Neural cell (in vitro differentiated cells): ENCODE data around the gene TMOD1. TPM values are rescaled to one million over a fixed set of nuclear protein-coding genes. Genes with fewer than 3 reads are reported as not detected.

Experiments used
- H2AFZ ChIP-seq: fragments of 200-600, 300-800 bp; sonication (generic), shearing (Covaris generic); 2 replicates; pipeline ENCODE4 v1.6.0; 2014; ENCODE audit warnings: low read depth, mild to moderate bottlenecking, antibody characterized with exemption, low read length, moderate library complexity
- H3F3A ChIP-seq: fragments of 200-600 bp; shearing (Covaris generic); 2 replicates; pipeline ENCODE4 v1.6.1; 2016; ENCODE audit warnings: mild to moderate bottlenecking, moderate library complexity, mixed read lengths, antibody characterized with exemption, low read length; ENCODE audit not compliant: insufficient read depth, poor library complexity, severe bottlenecking
- H3K27ac ChIP-seq: fragments of 200-600, 300-800 bp; sonication (generic), shearing (Covaris generic); 2 replicates; pipeline ENCODE4 v1.5.1; 2014; ENCODE audit warnings: mild to moderate bottlenecking, low read length, moderate library complexity
- H3K27me3 ChIP-seq: fragments of 300-800, 200-600 bp; sonication (generic), shearing (Covaris generic); 2 replicates; pipeline ENCODE4 v1.6.0; 2014; ENCODE audit warnings: mild to moderate bottlenecking, low read depth, low read length, moderate library complexity; ENCODE audit not compliant: insufficient read depth
- H3K36me3 ChIP-seq: fragments of 300-800, 200-600 bp; sonication (generic), shearing (Covaris generic); 2 replicates; pipeline ENCODE4 v1.5.1; 2014; ENCODE audit warnings: mild to moderate bottlenecking, antibody characterized with exemption, low read length, moderate library complexity; ENCODE audit not compliant: insufficient read depth
- H3K4me2 ChIP-seq: fragments of 300-800, 200-600 bp; sonication (generic), shearing (Covaris generic); 2 replicates; pipeline ENCODE4 v1.6.0; 2014; ENCODE audit warnings: mild to moderate bottlenecking, low read length
- H3K4me3 ChIP-seq: fragments of 300-800, 200-600 bp; sonication (generic), shearing (Covaris generic); 2 replicates; pipeline ENCODE4 v1.5.1; 2014; ENCODE audit warnings: mild to moderate bottlenecking, low read length, moderate library complexity
- H3K79me2 ChIP-seq: fragments of 200-600 bp; shearing (Covaris generic); replicated peaks from 2 replicates; pipeline ENCODE4 v1.6.0; 2014; ENCODE audit warnings: mild to moderate bottlenecking, low read length, moderate library complexity; ENCODE audit not compliant: insufficient read depth
- H3K9ac ChIP-seq: fragments of 300-800, 200-600 bp; sonication (generic), shearing (Covaris generic); 2 replicates; pipeline ENCODE4 v1.6.1; 2016; ENCODE audit warnings: mild to moderate bottlenecking, low read length, mixed read lengths
- H3K9me2 ChIP-seq: fragments of 200-600 bp; shearing (Covaris generic); 2 replicates; pipeline ENCODE4 v1.6.1; 2016; ENCODE audit warnings: mild to moderate bottlenecking, low read length, mixed read lengths; ENCODE audit not compliant: insufficient read depth
- H3K9me3 ChIP-seq: fragments of 200-600, 300-800 bp; sonication (generic), shearing (Covaris generic); 2 replicates; pipeline ENCODE4 v1.6.1; 2016; ENCODE audit warnings: mild to moderate bottlenecking, mixed run types, low read length, moderate library complexity, mixed read lengths
- H4K20me1 ChIP-seq: fragments of 200-600 bp; shearing (Covaris generic); 2 replicates; pipeline ENCODE4 v1.6.1; 2016; ENCODE audit warnings: mild to moderate bottlenecking, mixed run types; ENCODE audit not compliant: insufficient read depth
- CTCF ChIP-seq: fragments of 450-650 bp; IDR thresholded peaks from 2 replicates; pipeline ENCODE4 v1.5.1; 2014; ENCODE audit warnings: antibody characterized with exemption, mild to moderate bottlenecking, moderate library complexity; ENCODE audit not compliant: poor library complexity, severe bottlenecking
- EP300 ChIP-seq: fragments of 450-650 bp; conservative IDR thresholded peaks from 2 replicates; pipeline ENCODE4 v1.6.1; 2014; ENCODE audit warnings: antibody characterized with exemption, mild to moderate bottlenecking, moderate library complexity; ENCODE audit not compliant: poor library complexity, severe bottlenecking
- EZH2 ChIP-seq: fragments of 200-600, 300-800 bp; shearing (Covaris generic), sonication (generic); IDR thresholded peaks from 2 replicates; pipeline ENCODE4 v1.6.1; 2014; ENCODE audit warnings: antibody characterized with exemption, low read length, borderline replicate concordance, mild to moderate bottlenecking; ENCODE audit not compliant: insufficient read depth, poor library complexity, severe bottlenecking
- MXI1 ChIP-seq: fragments of 450-650 bp; conservative IDR thresholded peaks from 2 replicates; pipeline ENCODE4 v1.6.1; 2014; ENCODE audit warnings: antibody characterized with exemption, mild to moderate bottlenecking; ENCODE audit not compliant: poor library complexity, severe bottlenecking
- POLR2AphosphoS5 ChIP-seq: IDR thresholded peaks from 2 replicates; pipeline ENCODE4 v1.6.1; 2012
- RAD21 ChIP-seq: fragments of 450-650 bp; conservative IDR thresholded peaks from 2 replicates; pipeline ENCODE4 v1.6.1; 2014; ENCODE audit warnings: antibody characterized with exemption, mild to moderate bottlenecking, moderate library complexity
- REST ChIP-seq: IDR thresholded peaks from 2 replicates; pipeline ENCODE4 v1.6.1; 2012; ENCODE audit warnings: borderline replicate concordance
- SMC3 ChIP-seq: fragments of 450-650 bp; conservative IDR thresholded peaks from 2 replicates; pipeline ENCODE4 v1.6.1; 2014; ENCODE audit warnings: antibody characterized with exemption, mild to moderate bottlenecking, moderate library complexity; ENCODE audit not compliant: poor library complexity
- TAF1 ChIP-seq: IDR thresholded peaks from 2 replicates; pipeline ENCODE4 v1.6.1; 2012; ENCODE audit warnings: low read depth
- polyA plus RNA-seq: library from polyadenylated mRNA; depleted of rRNA; stranded (reverse); fragments of >200 nt; gene quantifications from 2 replicates; pipeline ENCODE4 v1.2.3, GENCODE V29; 2014

Gene TMOD1
- polyA plus RNA-seq, 1 donor from 2014 or later = 0.17 TPM

- H3K36me3 ChIP-seq = no peaks in the 10 kb centered on the region
- no peak overlapping the region for H3K27ac ChIP-seq
- TF ChIP-seq MXI1 (no peak), TAF1 (no peak), POLR2AphosphoS5 (no peak), CTCF (no peak), SMC3 (no peak), EZH2 (no peak), RAD21 (no peak), EP300 (no peak), REST (no peak)
- no peak overlapping the region for H2AFZ ChIP-seq
- no peaks in the 10 kb centered on the region for H3F3A ChIP-seq
- no peaks in the 10 kb centered on the region for H3K9me2 ChIP-seq
- no peaks in the 10 kb centered on the region for H3K27me3 ChIP-seq
- H3K79me2 ChIP-seq = no peaks in the 10 kb centered on the region
- no peak overlapping the region for H3K4me3 ChIP-seq
- H3K4me2 ChIP-seq = no peak overlapping the region
- no peaks in the 10 kb centered on the region for H4K20me1 ChIP-seq
- no peaks in the 10 kb centered on the region for H3K9me3 ChIP-seq
- H3K9ac ChIP-seq = no peak overlapping the region
Measured at GRCh38 chr9:97567182-97567893, 65.9 kb downstream of the TMOD1 start.

GRCh38 chr9:97567894-97568202 lies 66.4 kb downstream of the TMOD1 start:
- H3K27ac ChIP-seq = no peak overlapping the region
- H3K9me2 ChIP-seq = no peaks in the 10 kb centered on the region
- no peaks in the 10 kb centered on the region for H3K36me3 ChIP-seq
- no peaks in the 10 kb centered on the region for H3K27me3 ChIP-seq
- no peaks in the 10 kb centered on the region for H4K20me1 ChIP-seq
- H3F3A ChIP-seq = no peaks in the 10 kb centered on the region
- no peak overlapping the region for H3K9ac ChIP-seq
- H2AFZ ChIP-seq = no peak overlapping the region
- no peaks in the 10 kb centered on the region for H3K79me2 ChIP-seq
- TF ChIP-seq TAF1 (no peak), EZH2 (no peak), RAD21 (no peak)
- no peak overlapping the region for H3K4me3 ChIP-seq
- no peak overlapping the region for H3K4me2 ChIP-seq
- no peaks in the 10 kb centered on the region for H3K9me3 ChIP-seq
